K562 (cell line): ENCODE measurements around the gene DNMT3A. TPM values are rescaled to one million over a fixed set of nuclear protein-coding genes. Genes with fewer than 3 reads are reported as not detected.

Experiments used
- AFF1 ChIP-seq, 2 experiments: fragments of 450-650 bp; IDR thresholded peaks; 2 replicates each; pipeline ENCODE4 v1.6.1; 2018; ENCODE audit warnings: mild to moderate bottlenecking in 2 of 2, low read depth in 1 of 2; ENCODE audit not compliant: partially characterized antibody in 2 of 2
- ARID2 ChIP-seq: fragments of 450-650 bp; IDR thresholded peaks from 2 replicates; pipeline ENCODE4 v1.6.1; 2017; ENCODE audit warnings: antibody characterized with exemption, mild to moderate bottlenecking
- BRCA1 ChIP-seq, 2 experiments: fragments of 450-650 bp in 1 of 2; sonication (generic) in 1 of 2; formaldehyde crosslinking in 1 of 2; IDR thresholded peaks; 2 replicates each; pipeline versions ENCODE4 v1.5.0 to v1.6.1; 2017 to 2020; ENCODE audit warnings: mild to moderate bottlenecking in 1 of 2, missing genetic modification reagents in 1 of 2
- MYC ChIP-seq, 2 experiments: fragments of 250-450 bp in 1 of 2; sonication (Bioruptor Pico) in 1 of 2; IDR thresholded peaks; 2 replicates each; pipeline versions ENCODE4 v1.5.1 to v1.6.1; 2012 to 2021; ENCODE audit warnings: low read depth in 2 of 2, borderline replicate concordance in 1 of 2, improper control_type of control experiment in 1 of 2, low read length in 1 of 2, mild to moderate bottlenecking in 1 of 2, moderate library complexity in 1 of 2
- POLR2B ChIP-seq: fragments of 450-650 bp; IDR thresholded peaks from 2 replicates; pipeline ENCODE4 v1.6.1; 2018; ENCODE audit warnings: low read depth; ENCODE audit not compliant: partially characterized antibody
- RFX1 ChIP-seq: fragments of 450-650 bp; IDR thresholded peaks from 2 replicates; pipeline ENCODE4 v1.6.1; 2016; ENCODE audit warnings: mild to moderate bottlenecking, moderate library complexity
- ZC3H11A ChIP-seq: IDR thresholded peaks from 2 replicates; pipeline ENCODE4 v1.6.1; 2012; ENCODE audit warnings: low read depth, low read length, improper control_type of control experiment
- ZNF655 ChIP-seq: fragments of 250-450 bp; sonication (Bioruptor Pico); IDR thresholded peaks from 2 replicates; pipeline ENCODE4 v1.5.0; 2021
- polyA plus RNA-seq, 8 experiments: library from polyadenylated mRNA; depleted of rRNA in 4 of 8; stranded (reverse) in 5 of 8; unstranded in 3 of 8; fragments of >200 nt; fragmentation: Nextera tagmentation in 2 of 8; fragmentation: Illumina TruSeq in 1 of 8; extraction: Ambion mirVana in 2 of 8; extraction: Trizol in 1 of 8; gene quantifications; 2 replicates each; pipeline versions ENCODE4 v1.2.1 to v1.2.3, GENCODE V29; 2011 to 2014; ENCODE audit warnings: inconsistent platforms in 1 of 8, missing spikeins in 1 of 8
- total RNA-seq, 7 experiments: library from RNA; depleted of rRNA in 6 of 7; stranded (reverse); fragments of >200 nt in 6 of 7; fragmentation: Illumina TruSeq in 2 of 7; extraction: Trizol in 2 of 7; gene quantifications; 2 replicates each; pipeline versions ENCODE4 v1.2.1 to v1.2.3, GENCODE V29; 2011 to 2021; ENCODE audit warnings: low replicate concordance in 1 of 7
- TF ChIP-seq, protein P1 (sequence below): fragments of 250-450 bp; sonication (Bioruptor Pico); IDR thresholded peaks from 2 replicates; pipeline ENCODE4 v1.5.0; 2021
- TF ChIP-seq, protein P2 (sequence below): sonication (generic); formaldehyde crosslinking; IDR thresholded peaks from 2 replicates; pipeline ENCODE4 v1.8.1; 2023; ENCODE audit warnings: mild to moderate bottlenecking, missing genetic modification reagents
- TF ChIP-seq, protein P3 (sequence below): sonication (generic); formaldehyde crosslinking; IDR thresholded peaks from 2 replicates; pipeline ENCODE4 v1.8.0; 2022; ENCODE audit warnings: mild to moderate bottlenecking, missing genetic modification reagents, borderline replicate concordance
- TF ChIP-seq, protein P4 (sequence below): fragments of 450-650 bp; formaldehyde crosslinking; IDR thresholded peaks from 2 replicates; pipeline ENCODE4 v1.4.0; 2020; ENCODE audit warnings: mild to moderate bottlenecking, moderate library complexity
- TF ChIP-seq, protein P5 (sequence below): fragments of 450-650 bp; IDR thresholded peaks from 2 replicates; pipeline ENCODE4 v1.6.1; 2016; ENCODE audit warnings: missing biosample characterization, missing genetic modification characterization

DNMT3A gene
- total and polyA plus RNA-seq, 9 of the 15 experiments (the other 6 are each of a cell fraction or from before 2014, with no cell fraction given), result 3.0 to 16.0 (median 6.1) TPM

- TF ChIP-seq, protein P1, sequence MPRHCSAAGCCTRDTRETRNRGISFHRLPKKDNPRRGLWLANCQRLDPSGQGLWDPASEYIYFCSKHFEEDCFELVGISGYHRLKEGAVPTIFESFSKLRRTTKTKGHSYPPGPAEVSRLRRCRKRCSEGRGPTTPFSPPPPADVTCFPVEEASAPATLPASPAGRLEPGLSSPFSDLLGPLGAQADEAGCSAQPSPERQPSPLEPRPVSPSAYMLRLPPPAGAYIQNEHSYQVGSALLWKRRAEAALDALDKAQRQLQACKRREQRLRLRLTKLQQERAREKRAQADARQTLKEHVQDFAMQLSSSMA (CRISPR knock-in tag), result no peak
- no peak for TF ChIP-seq RFX1
- peak; percentile 14; the same call in 1 of the 2 replicates for TF ChIP-seq MYC (IDR thresholded peaks at IDR 0.05; ENCODE audit: low read depth, low read length)
- TF ChIP-seq MYC (CRISPR knock-in tag; IDR thresholded peaks at IDR 0.05; ENCODE audit: borderline replicate concordance, low read depth), result no peak
- TF ChIP-seq AFF1 (IDR thresholded peaks at IDR 0.05; ENCODE audit: low read depth in 1 of 2, partially characterized antibody in 2 of 2), result no peak
- TF ChIP-seq ZC3H11A, result no peak
- TF ChIP-seq ZNF655 (CRISPR knock-in tag), result no peak
- TF ChIP-seq, protein P2, sequence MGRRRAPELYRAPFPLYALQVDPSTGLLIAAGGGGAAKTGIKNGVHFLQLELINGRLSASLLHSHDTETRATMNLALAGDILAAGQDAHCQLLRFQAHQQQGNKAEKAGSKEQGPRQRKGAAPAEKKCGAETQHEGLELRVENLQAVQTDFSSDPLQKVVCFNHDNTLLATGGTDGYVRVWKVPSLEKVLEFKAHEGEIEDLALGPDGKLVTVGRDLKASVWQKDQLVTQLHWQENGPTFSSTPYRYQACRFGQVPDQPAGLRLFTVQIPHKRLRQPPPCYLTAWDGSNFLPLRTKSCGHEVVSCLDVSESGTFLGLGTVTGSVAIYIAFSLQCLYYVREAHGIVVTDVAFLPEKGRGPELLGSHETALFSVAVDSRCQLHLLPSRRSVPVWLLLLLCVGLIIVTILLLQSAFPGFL (CRISPR knock-in tag), result no peak
- TF ChIP-seq POLR2B, result no peak
- TF ChIP-seq, protein P3, sequence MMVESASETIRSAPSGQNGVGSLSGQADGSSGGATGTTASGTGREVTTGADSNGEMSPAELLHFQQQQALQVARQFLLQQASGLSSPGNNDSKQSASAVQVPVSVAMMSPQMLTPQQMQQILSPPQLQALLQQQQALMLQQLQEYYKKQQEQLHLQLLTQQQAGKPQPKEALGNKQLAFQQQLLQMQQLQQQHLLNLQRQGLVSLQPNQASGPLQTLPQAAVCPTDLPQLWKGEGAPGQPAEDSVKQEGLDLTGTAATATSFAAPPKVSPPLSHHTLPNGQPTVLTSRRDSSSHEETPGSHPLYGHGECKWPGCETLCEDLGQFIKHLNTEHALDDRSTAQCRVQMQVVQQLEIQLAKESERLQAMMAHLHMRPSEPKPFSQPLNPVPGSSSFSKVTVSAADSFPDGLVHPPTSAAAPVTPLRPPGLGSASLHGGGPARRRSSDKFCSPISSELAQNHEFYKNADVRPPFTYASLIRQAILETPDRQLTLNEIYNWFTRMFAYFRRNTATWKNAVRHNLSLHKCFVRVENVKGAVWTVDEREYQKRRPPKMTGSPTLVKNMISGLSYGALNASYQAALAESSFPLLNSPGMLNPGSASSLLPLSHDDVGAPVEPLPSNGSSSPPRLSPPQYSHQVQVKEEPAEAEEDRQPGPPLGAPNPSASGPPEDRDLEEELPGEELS, result peak; percentile 69; the same call in 1 of the 2 replicates
- TF ChIP-seq BRCA1 (IDR thresholded peaks at IDR 0.05), result no peak
- TF ChIP-seq BRCA1 (CRISPR knock-in tag; IDR thresholded peaks at IDR 0.05), result no peak
- TF ChIP-seq, protein P4, sequence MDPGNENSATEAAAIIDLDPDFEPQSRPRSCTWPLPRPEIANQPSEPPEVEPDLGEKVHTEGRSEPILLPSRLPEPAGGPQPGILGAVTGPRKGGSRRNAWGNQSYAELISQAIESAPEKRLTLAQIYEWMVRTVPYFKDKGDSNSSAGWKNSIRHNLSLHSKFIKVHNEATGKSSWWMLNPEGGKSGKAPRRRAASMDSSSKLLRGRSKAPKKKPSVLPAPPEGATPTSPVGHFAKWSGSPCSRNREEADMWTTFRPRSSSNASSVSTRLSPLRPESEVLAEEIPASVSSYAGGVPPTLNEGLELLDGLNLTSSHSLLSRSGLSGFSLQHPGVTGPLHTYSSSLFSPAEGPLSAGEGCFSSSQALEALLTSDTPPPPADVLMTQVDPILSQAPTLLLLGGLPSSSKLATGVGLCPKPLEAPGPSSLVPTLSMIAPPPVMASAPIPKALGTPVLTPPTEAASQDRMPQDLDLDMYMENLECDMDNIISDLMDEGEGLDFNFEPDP (CRISPR knock-in tag), result no peak
- no peak for TF ChIP-seq ARID2
- TF ChIP-seq, protein P5, sequence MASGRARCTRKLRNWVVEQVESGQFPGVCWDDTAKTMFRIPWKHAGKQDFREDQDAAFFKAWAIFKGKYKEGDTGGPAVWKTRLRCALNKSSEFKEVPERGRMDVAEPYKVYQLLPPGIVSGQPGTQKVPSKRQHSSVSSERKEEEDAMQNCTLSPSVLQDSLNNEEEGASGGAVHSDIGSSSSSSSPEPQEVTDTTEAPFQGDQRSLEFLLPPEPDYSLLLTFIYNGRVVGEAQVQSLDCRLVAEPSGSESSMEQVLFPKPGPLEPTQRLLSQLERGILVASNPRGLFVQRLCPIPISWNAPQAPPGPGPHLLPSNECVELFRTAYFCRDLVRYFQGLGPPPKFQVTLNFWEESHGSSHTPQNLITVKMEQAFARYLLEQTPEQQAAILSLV (tag), result no peak
These were observed 854 bp upstream of the DNMT3A start (continued) for GRCh38 chr2:25342372-25343186.
